ENCODE results near the gene RPTOR. TPM values are rescaled to one million over a fixed set of nuclear protein-coding genes. Genes with fewer than 3 reads are reported as not detected.
A peak's percentile ranks its signal among the peaks of the same experiment; 100 is the strongest.

RPTOR gene
- total and polyA plus RNA-seq, 2 experiments from 2014 or later: 6.6 to 16.1 TPM

- in situ Hi-C loops (cut with MboI): no loop called here
- WGBS, 2 experiments (ENCODE audit: low coverage in 1 of 2, low lambda C conversion rate in 2 of 2, missing lambda C conversion rate in 2 of 2): 1% methylated on average over 51 to 63 of the region's 66 CpGs
- Histone ChIP-seq H3K27ac (no peak within 1 kb of the TSS), H3K4me2 (ENCODE audit: unreplicated experiment) (peak within 1 kb of the TSS; percentile 80), H3K4me3 (peak within 1 kb of the TSS; percentile 88), H3K9ac (peak within 1 kb of the TSS; percentile 85), H4K20me1 (ENCODE audit: insufficient read depth) (no peaks in the 10 kb centered on the region), H3K36me3 (ENCODE audit: low read depth) (no peaks in the 10 kb centered on the region), H3K4me1 (ENCODE audit: insufficient read depth) (0 out of 2 replicates have a peak, but pooled peaks cover 14% of the 10 kb centered on the region), H3K27me3 (replicated peaks; ENCODE audit: insufficient read depth) (no peaks in the 10 kb centered on the region), H3K79me2 (ENCODE audit: insufficient read depth) (peaks cover 14% of the 10 kb centered on the region), H2AFZ (peak within 1 kb of the TSS; percentile 92), H3F3A (ENCODE audit: insufficient read depth) (no peaks in the 10 kb centered on the region), H3K9me3 (ENCODE audit: low read depth) (no peaks in the 10 kb centered on the region), H3K9me2 (ENCODE audit: insufficient read depth) (no peaks in the 10 kb centered on the region)
- DNase-seq: peak; percentile 85
- TF ChIP-seq EZH2phosphoT487 (IDR thresholded peaks at IDR 0.05; ENCODE audit: insufficient read depth, low read depth) (no peak), EZH2 (IDR thresholded peaks at IDR 0.05; ENCODE audit: insufficient read depth, poor library complexity, severe bottlenecking) (no peak)
These were observed 447.0 kb downstream of the RPTOR start, which contains the start of gene CHMP6 for GRCh38 chr17:80991645-80992076. CHMP6 (plus strand) TSS chr17:80991841; CDS start chr17:80991919, 78 bp downstream.

- H4K20me1 ChIP-seq (ENCODE audit: insufficient read depth): no peaks in the 10 kb centered on the region
- no peaks in the 10 kb centered on the region for H3K36me3 ChIP-seq (ENCODE audit: low read depth)
- peak overlapping the region; percentile 92 for H2AFZ ChIP-seq
- H3K4me2 ChIP-seq (ENCODE audit: unreplicated experiment): peak overlapping the region; percentile 80
- no peak overlapping the region for H3K27ac ChIP-seq
- peak overlapping the region; percentile 88 for H3K4me3 ChIP-seq
- DNase-seq: peak; percentile 50
- WGBS, 2 experiments (ENCODE audit: low coverage in 1 of 2, low lambda C conversion rate in 2 of 2, missing lambda C conversion rate in 2 of 2): 3 to 4% methylated on average over 23 to 59 of the region's 90 CpGs
- in situ Hi-C loops (cut with MboI): no loop called here
- H3K4me1 ChIP-seq (ENCODE audit: insufficient read depth): 0 out of 2 replicates have a peak, but pooled peaks cover 14% of the 10 kb centered on the region
- H3K79me2 ChIP-seq (ENCODE audit: insufficient read depth): peaks cover 14% of the 10 kb centered on the region
- peak overlapping the region; percentile 85 for H3K9ac ChIP-seq
- no peaks in the 10 kb centered on the region for H3K9me3 ChIP-seq (ENCODE audit: low read depth)
- no peaks in the 10 kb centered on the region for H3K27me3 ChIP-seq (replicated peaks; ENCODE audit: insufficient read depth)
- TF ChIP-seq EZH2phosphoT487 (IDR thresholded peaks at IDR 0.05; ENCODE audit: insufficient read depth, low read depth) (no peak), EZH2 (IDR thresholded peaks at IDR 0.05; ENCODE audit: insufficient read depth, poor library complexity, severe bottlenecking) (no peak)
- H3F3A ChIP-seq (ENCODE audit: insufficient read depth): no peaks in the 10 kb centered on the region
- H3K9me2 ChIP-seq (ENCODE audit: insufficient read depth): no peaks in the 10 kb centered on the region
These were observed 447.7 kb downstream of the RPTOR start for GRCh38 chr17:80992077-80992947.

DNA sequence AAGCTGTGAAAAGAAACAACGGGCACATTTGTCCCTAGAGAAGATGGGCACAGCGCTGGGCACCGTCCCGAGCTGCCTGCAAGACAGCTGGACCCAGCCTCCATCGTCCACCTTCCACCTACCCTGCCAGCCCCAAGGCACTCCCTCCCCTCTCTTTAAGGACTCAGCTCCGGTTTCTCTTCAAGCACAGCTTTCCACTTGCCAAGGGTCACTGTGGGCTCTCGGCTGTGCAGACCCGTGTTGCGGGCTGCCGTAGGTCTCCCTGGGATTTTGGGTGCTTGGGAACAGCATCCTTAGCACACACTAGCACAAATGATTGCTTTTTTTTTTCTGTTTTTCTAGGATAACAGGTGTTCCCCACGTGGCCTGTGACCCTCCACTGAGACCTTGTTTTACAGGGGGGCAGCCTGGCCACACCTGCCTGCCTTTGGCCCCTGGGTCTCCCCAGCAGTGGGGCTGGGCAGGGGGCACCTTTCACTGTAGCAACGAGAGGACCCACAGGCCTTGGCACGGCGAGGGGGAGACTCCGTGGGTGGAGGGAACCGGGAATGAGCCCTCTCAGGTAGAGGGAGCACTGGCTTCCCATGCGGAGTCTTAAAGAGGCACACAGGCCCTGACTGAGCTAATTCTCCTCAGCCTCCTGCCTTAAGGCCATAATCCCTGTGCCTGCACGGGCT lies 448.4 kb downstream of the RPTOR start:
- peak overlapping the region; percentile 85 for H3K9ac ChIP-seq
- peaks cover 14% of the 10 kb centered on the region for H3K79me2 ChIP-seq (ENCODE audit: insufficient read depth)
- no peak for DNase-seq
- 0 out of 2 replicates have a peak, but pooled peaks cover 14% of the 10 kb centered on the region for H3K4me1 ChIP-seq (ENCODE audit: insufficient read depth)
- WGBS, 2 experiments (ENCODE audit: low coverage in 1 of 2, low lambda C conversion rate in 2 of 2, missing lambda C conversion rate in 2 of 2): 39 to 40% methylated on average over 18 of the region's 18 CpGs
- H3K4me2 ChIP-seq (ENCODE audit: unreplicated experiment): peak overlapping the region; percentile 80
- H3K27me3 ChIP-seq (replicated peaks; ENCODE audit: insufficient read depth): no peaks in the 10 kb centered on the region
- H2AFZ ChIP-seq: no peak overlapping the region
- no peaks in the 10 kb centered on the region for H4K20me1 ChIP-seq (ENCODE audit: insufficient read depth)
- no peaks in the 10 kb centered on the region for H3K36me3 ChIP-seq (ENCODE audit: low read depth)
- H3K9me2 ChIP-seq (ENCODE audit: insufficient read depth): no peaks in the 10 kb centered on the region
- in situ Hi-C loops (cut with MboI): no loop called here
- H3F3A ChIP-seq (ENCODE audit: insufficient read depth): no peaks in the 10 kb centered on the region
- H3K27ac ChIP-seq: no peak overlapping the region
- H3K4me3 ChIP-seq: peak overlapping the region; percentile 88
- no peak for TF ChIP-seq EZH2phosphoT487 (IDR thresholded peaks at IDR 0.05; ENCODE audit: insufficient read depth, low read depth)
- no peak for TF ChIP-seq EZH2 (IDR thresholded peaks at IDR 0.05; ENCODE audit: insufficient read depth, poor library complexity, severe bottlenecking)
- no peaks in the 10 kb centered on the region for H3K9me3 ChIP-seq (ENCODE audit: low read depth)

DNA sequence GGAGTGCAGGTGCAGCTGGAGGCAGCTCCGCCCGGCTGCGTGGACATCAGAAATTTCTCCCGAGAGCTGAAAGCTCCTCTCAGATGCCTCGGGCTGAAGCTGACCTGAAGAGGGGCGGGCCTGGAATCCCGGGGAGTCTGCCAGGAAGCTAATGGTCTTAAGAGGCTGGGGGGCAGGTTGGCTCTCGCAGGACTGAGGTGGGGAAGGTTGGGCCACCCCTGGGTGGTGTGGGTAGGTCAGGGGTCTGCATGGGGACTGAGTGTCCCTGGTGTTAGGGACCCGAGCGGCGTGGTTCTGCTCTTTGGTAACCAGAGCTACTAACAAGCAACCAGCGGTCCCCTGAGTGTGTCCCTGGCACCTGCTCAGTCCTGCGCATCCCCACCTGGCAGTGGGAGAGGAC lies 450.5 kb downstream of the RPTOR start:
- H3K36me3 ChIP-seq (ENCODE audit: low read depth): no peaks in the 10 kb centered on the region
- 0 out of 2 replicates have a peak, but pooled peaks cover 4% of the 10 kb centered on the region for H3K4me1 ChIP-seq (ENCODE audit: insufficient read depth)
- in situ Hi-C loops (cut with MboI): no loop called here

More for the DNA sequence above, 450.5 kb downstream of the RPTOR start:
- H3K4me3 ChIP-seq: no peak overlapping the region
- H4K20me1 ChIP-seq (ENCODE audit: insufficient read depth): no peaks in the 10 kb centered on the region
- WGBS, 2 experiments (ENCODE audit: low coverage in 1 of 2, low lambda C conversion rate in 2 of 2, missing lambda C conversion rate in 2 of 2): 87 to 89% methylated on average over 13 of the region's 13 CpGs
- H3K9me2 ChIP-seq (ENCODE audit: insufficient read depth): no peaks in the 10 kb centered on the region
- no peak overlapping the region for H3K27ac ChIP-seq
- H3F3A ChIP-seq (ENCODE audit: insufficient read depth): no peaks in the 10 kb centered on the region
- H3K4me2 ChIP-seq (ENCODE audit: unreplicated experiment): no peak overlapping the region
- H3K27me3 ChIP-seq (replicated peaks; ENCODE audit: insufficient read depth): no peaks in the 10 kb centered on the region
- TF ChIP-seq EZH2 (IDR thresholded peaks at IDR 0.05; ENCODE audit: insufficient read depth, poor library complexity, severe bottlenecking) (no peak), EZH2phosphoT487 (IDR thresholded peaks at IDR 0.05; ENCODE audit: insufficient read depth, low read depth) (no peak)
- no peak for DNase-seq
- no peak overlapping the region for H3K9ac ChIP-seq
- peaks cover 14% of the 10 kb centered on the region for H3K79me2 ChIP-seq (ENCODE audit: insufficient read depth)
- no peak overlapping the region for H2AFZ ChIP-seq
- H3K9me3 ChIP-seq (ENCODE audit: low read depth): no peaks in the 10 kb centered on the region
